ENCODE data around the gene DRAP1. TPM values are rescaled to one million over a fixed set of nuclear protein-coding genes. Genes with fewer than 3 reads are reported as not detected.

DRAP1 gene
- total and polyA plus RNA-seq, 2 donors, result 36.7 to 111 TPM

DNA sequence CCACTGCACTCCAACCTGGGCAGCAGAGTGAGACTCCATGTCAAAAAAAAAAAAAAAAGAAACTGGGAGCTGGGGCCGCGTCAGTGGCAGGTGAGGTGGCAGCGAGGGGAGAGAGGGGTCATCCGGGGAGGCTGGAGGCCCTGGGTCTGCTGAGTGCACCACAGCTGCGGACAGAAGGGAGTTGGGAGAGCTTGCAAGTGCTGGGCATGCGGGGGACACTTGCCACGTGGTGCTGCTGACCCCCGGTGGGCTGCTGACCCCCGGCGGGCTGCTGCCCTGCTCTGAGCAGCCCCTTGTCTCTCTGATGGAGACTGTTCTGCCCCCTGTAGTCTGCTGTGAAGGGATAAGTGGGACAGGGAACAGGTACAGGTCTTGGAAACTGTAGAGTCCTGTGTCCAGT lies 2.6 kb downstream of the DRAP1 start:
- no peak for DNase-seq (ENCODE audit: extremely low spot score)
- H3K27ac ChIP-seq (ENCODE audit: low read depth), result no peak overlapping the region
- H3K4me1 ChIP-seq (ENCODE audit: insufficient read depth), result peaks cover 2% of the 10 kb centered on the region

DNA sequence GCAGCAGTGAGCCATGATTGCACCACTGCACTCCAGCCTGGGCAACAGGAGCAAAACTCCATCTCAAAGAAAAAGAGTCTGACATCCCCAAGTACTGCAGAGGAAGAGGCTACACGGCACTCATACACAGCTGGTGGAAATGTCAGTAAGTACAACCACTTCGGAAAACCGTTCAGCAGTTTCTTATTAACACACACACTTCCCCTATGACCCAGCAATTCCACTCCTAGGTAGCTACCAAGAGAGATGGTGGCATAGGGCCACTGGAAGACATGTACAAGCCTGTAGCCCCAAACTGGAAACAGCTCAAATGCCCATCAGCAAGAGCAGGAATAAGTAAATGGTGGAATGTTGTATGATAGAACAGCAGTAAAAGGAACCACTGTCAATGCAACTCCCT lies 3.3 kb downstream of the DRAP1 start:
- peaks cover 2% of the 10 kb centered on the region for H3K4me1 ChIP-seq (ENCODE audit: insufficient read depth)
- H3K27ac ChIP-seq (ENCODE audit: low read depth), result no peak overlapping the region
- 84% methylated on average over 3 of the region's 3 CpGs for WGBS
- no peak overlapping the region for H3K4me3 ChIP-seq (ENCODE audit: low read depth, low read length)
- no peaks in the 10 kb centered on the region for H3K36me3 ChIP-seq (ENCODE audit: insufficient read depth)
- DNase-seq (ENCODE audit: extremely low spot score), result no peak

More for the DNA sequence above, 2.6 kb downstream of the DRAP1 start:
- no peaks in the 10 kb centered on the region for H3K36me3 ChIP-seq (ENCODE audit: insufficient read depth)
- no peak overlapping the region for H3K4me3 ChIP-seq (ENCODE audit: low read depth, low read length)
- 93% methylated on average over 10 of the region's 10 CpGs for WGBS

DNA sequence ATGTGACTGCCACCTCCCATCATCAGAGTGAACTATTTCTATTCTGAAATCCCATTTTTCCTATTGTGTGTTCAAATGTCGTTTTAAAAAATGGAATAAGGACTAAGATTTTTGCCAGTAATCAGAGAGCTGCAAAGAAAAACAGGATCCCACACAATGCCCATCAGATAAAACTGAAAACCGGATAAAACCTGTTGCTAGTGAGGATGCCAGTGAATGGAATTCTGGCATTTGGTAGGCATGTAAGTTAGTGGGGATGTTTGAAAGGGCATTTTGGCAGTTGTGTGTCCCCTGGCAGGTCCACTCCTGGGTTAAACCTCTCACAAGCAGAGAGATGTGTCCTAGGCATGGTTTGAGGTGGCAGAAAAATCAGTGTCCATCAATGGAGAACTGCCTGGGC lies 6.2 kb downstream of the DRAP1 start:
- Histone ChIP-seq H3K27ac (ENCODE audit: low read depth) (no peak overlapping the region), H3K36me3 (ENCODE audit: insufficient read depth) (no peaks in the 10 kb centered on the region), H3K4me3 (ENCODE audit: low read depth, low read length) (no peak overlapping the region), H3K4me1 (ENCODE audit: insufficient read depth) (peaks cover under 1% of the 10 kb centered on the region)
- DNase-seq (ENCODE audit: extremely low spot score), result no peak
- WGBS, result 55% methylated on average over 2 of the region's 2 CpGs

DNA sequence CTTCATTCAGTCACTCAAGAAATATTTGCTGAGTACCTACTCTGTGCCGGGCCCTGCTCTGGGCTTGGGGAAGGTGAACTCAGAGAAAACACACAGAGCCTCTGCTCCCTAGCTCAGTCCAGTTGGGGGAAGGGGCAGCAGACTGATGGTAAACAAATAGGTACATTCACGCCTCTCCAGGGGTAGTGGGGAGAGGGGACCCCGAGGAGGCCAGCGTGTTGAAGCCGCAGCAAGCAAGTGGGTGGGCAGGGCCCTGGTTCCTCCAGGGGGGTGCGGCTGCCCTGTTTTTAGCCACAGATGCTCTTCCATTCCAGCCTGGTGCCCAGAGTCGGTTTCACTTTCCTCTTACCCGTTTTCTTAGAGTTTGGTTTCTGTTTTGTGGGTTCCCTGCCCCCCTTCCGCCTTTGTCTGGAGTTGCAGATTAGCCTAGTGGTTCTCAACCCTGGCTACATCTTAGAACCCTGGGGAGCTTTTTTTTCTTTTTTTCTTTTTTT lies 8.7 kb downstream of the DRAP1 start:
- H3K27ac ChIP-seq (ENCODE audit: low read depth), result no peak overlapping the region
- DNase-seq (ENCODE audit: extremely low spot score), result no peak
- no peaks in the 10 kb centered on the region for H3K36me3 ChIP-seq (ENCODE audit: insufficient read depth)
- 51% methylated on average over 9 of the region's 9 CpGs for WGBS
- no peaks in the 10 kb centered on the region for H3K4me1 ChIP-seq (ENCODE audit: insufficient read depth)
- H3K4me3 ChIP-seq (ENCODE audit: low read depth, low read length), result no peak overlapping the region

DNA sequence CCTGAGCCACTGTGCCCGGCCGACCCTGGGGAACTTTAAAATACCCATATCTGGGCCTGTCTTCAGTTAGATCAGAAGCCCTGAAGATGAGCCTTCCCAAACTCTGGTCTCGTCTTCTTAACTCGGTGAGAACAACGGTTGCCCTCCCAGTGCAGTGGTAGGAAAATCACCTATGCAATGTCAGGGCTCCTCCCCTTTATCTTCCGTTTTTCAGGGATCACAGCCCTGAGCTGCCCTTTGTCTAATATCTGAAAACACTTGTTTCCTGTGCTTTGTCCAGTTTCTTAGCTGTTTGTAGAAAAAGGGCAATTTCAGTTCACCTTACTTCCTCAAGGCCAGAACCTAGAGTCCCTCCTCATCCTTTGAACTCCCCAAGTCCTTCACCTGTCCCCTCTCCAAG lies 9.4 kb downstream of the DRAP1 start:
- no peaks in the 10 kb centered on the region for H3K4me1 ChIP-seq (ENCODE audit: insufficient read depth)
- WGBS, result 58% methylated on average over 6 of the region's 6 CpGs
- H3K36me3 ChIP-seq (ENCODE audit: insufficient read depth), result no peaks in the 10 kb centered on the region
- H3K4me3 ChIP-seq (ENCODE audit: low read depth, low read length), result no peak overlapping the region
- H3K27ac ChIP-seq (ENCODE audit: low read depth), result no peak overlapping the region
- no peak for DNase-seq (ENCODE audit: extremely low spot score)

DNA sequence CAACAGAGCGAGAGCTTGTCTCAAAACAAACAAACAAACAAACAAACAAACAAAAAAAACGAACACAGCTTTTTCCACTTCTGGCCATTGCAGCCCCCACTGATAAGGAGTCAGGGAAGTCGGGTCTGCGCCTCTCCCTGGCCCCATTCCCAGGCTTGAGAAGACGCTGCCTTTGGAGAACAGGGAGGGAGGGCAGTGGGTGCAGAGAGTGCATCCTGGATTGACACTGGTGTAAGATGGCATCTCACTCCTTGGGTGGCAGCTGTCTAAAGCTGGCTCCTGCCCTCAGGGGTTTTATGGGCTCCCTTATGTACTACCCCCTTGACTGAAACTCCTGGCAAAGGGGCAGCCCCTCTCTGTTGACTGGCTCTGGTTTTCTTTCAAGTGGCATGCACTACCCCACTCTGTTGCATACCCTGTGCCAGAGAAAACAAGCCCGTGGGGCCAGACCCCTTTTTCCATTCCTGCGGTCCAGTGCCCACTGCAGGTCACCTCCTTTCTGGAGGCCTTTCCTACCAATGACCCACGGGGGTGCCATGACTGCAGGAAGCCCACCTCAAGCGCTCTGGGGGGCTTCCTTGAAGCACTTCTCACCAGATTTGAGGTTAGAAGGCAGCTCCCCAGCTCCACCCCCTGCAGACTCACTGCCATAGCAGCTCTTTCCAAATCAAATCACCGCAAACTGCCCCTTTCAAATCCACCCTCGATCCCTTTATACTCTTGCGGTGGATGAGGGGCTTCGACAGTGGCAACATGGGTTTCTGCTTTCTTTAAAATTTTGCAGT lies 12.7 kb downstream of the DRAP1 start:
- Histone ChIP-seq H3K4me3 (ENCODE audit: low read depth, low read length) (no peak overlapping the region), H3K36me3 (ENCODE audit: insufficient read depth) (no peaks in the 10 kb centered on the region), H3K4me1 (ENCODE audit: insufficient read depth) (no peaks in the 10 kb centered on the region), H3K27ac (ENCODE audit: low read depth) (no peak overlapping the region)
- WGBS, result 50% methylated on average over 13 of the region's 13 CpGs
- no peak for DNase-seq (ENCODE audit: extremely low spot score)

DNA sequence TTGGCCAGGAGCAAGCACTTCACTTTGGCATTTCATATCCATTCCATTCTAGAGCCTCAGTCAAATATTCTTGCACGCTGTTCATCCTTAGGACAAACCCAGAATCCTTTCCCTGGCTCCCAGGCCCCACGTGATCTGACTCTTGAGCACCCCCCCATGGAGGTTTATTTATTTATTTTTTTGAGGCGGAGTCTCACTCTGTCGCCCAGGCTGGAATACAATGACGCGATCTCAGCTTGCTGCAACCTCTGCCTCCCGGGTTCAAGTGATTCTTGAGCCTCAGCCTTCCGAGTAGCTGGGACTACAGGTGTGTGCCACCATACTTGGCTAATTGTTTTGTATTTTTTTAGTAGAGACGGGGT lies 13.3 kb downstream of the DRAP1 start:
- H3K4me3 ChIP-seq (ENCODE audit: low read depth, low read length), result no peak overlapping the region
- H3K27ac ChIP-seq (ENCODE audit: low read depth), result no peak overlapping the region
- H3K36me3 ChIP-seq (ENCODE audit: insufficient read depth), result no peaks in the 10 kb centered on the region
- no peaks in the 10 kb centered on the region for H3K4me1 ChIP-seq (ENCODE audit: insufficient read depth)
- WGBS, result 37% methylated on average over 9 of the region's 9 CpGs
- DNase-seq (ENCODE audit: extremely low spot score), result no peak

DNA sequence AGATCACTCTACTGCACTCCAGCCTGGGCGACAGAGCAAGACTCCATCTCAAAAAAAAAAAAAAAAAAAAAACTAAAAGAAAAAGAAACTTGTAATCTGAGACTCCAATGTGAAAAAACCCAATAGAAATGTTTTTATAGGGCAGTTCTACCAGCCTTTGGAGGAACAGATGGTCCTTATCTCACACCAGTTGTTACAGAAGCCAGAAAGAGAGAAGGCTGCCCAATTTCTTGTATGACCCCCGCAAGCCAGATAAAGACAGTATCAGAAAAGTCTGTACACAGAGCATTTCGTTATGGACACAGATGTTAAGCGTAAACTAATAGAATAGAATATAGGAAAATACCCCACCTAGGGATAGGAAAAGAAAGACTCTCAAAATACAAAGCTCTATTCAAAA lies 14.8 kb downstream of the DRAP1 start:
- no peaks in the 10 kb centered on the region for H3K4me1 ChIP-seq (ENCODE audit: insufficient read depth)
- H3K36me3 ChIP-seq (ENCODE audit: insufficient read depth), result no peaks in the 10 kb centered on the region
- no peak for DNase-seq (ENCODE audit: extremely low spot score)
- H3K27ac ChIP-seq (ENCODE audit: low read depth), result no peak overlapping the region
- WGBS, result 34% methylated on average over 4 of the region's 4 CpGs
- H3K4me3 ChIP-seq (ENCODE audit: low read depth, low read length), result no peak overlapping the region

DNA sequence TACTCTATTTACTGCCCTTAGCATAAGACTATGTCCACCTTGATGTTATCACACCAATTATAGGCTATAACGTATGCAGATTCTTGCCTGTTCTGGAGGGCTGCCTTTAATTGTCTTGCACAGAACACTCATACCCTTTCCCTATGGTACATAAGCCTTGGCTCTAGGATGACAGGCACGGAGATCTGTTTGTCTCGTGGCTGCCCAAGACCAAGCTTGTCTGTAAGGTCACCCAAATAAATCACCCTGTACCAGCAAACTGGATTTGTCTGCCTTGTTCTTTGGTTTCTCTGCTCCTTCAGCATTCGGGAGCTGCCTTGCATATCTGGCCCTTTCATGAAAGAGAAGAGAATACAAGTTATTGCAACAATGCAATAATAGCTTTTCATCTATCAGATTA lies 18.5 kb downstream of the DRAP1 start:
- 53% methylated on average over 4 of the region's 4 CpGs for WGBS

DNA sequence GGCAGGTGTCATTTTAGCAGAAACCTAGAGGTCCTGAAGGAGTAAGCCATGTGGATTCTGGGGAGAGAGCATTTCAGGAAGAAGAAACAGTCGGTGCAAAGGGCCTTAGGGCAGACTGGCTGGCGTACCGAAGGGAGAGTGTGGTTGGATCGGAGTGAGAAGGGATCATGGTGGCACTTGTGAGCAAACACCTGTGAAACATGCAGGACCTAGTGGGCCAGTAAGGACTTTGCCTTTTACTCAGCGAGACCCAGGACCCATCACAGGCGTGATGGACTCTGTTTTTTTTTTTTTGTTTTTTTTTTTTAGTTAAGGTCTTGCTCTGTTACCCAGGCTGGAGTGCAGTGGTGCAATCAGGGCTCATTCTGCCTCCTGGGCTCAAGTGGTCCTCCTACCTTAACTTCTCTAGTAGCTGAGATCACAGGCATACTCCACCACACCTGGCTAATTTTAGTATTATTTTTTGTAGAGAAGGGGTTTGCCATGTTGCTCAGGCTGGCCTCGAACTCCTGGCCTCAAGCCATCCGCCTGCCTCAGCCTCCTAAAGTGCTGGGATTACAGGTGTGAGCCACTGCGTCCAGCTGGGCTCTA lies 22.6 kb downstream of the DRAP1 start:
- WGBS, result 71% methylated on average over 9 of the region's 9 CpGs
- no peak for DNase-seq (ENCODE audit: extremely low spot score)
- Histone ChIP-seq H3K36me3 (ENCODE audit: insufficient read depth) (no peaks in the 10 kb centered on the region), H3K4me1 (ENCODE audit: insufficient read depth) (no peaks in the 10 kb centered on the region), H3K27ac (ENCODE audit: low read depth) (no peak overlapping the region), H3K4me3 (ENCODE audit: low read depth, low read length) (no peak overlapping the region)

More for the DNA sequence above, 18.5 kb downstream of the DRAP1 start:
- no peak overlapping the region for H3K27ac ChIP-seq (ENCODE audit: low read depth)
- no peaks in the 10 kb centered on the region for H3K36me3 ChIP-seq (ENCODE audit: insufficient read depth)
- no peak overlapping the region for H3K4me3 ChIP-seq (ENCODE audit: low read depth, low read length)
- DNase-seq (ENCODE audit: extremely low spot score), result no peak
- no peaks in the 10 kb centered on the region for H3K4me1 ChIP-seq (ENCODE audit: insufficient read depth)

DNA sequence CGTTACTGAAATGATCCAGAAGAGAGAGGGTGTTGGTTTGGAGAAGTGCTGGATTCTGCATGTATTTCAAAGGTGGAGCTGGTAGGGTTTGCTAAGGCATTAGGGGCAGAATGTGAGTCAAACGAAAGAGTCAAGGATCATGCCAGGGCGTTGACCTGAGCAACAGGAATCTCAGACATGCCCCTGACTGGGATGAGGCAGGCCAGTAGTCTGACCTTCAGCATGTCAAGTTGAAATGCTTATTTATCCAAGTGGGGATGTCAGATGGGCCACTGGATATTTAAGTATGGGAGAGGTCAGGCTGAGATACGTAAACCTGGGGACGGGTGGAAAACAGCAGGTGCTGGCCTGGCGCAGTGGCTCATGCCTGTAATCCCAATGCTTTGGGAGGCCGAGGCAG lies 23.3 kb downstream of the DRAP1 start:
- no peak for DNase-seq (ENCODE audit: extremely low spot score)
- Histone ChIP-seq H3K4me1 (ENCODE audit: insufficient read depth) (no peaks in the 10 kb centered on the region), H3K27ac (ENCODE audit: low read depth) (no peak overlapping the region), H3K36me3 (ENCODE audit: insufficient read depth) (no peaks in the 10 kb centered on the region), H3K4me3 (ENCODE audit: low read depth, low read length) (no peak overlapping the region)
- 86% methylated on average over 7 of the region's 7 CpGs for WGBS

DNA sequence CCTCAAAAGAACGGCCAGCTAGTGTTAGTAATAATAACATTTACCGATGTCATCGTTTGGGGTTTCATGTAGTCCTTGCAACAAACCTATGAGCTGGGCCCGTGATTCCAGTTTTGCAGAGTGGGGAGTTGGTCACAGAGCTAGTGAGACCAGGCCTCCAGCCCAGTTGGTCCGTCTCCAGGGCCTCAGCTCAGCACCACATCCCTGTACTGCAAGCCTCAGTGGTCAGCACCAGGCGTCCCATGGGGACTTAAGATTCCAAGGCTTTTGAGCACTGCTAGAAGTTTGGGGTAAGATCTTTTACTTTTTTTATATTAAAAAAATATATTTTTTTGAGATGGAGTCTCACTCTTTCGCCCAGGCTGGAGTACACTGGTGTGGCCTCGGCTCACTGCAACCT lies 25.0 kb downstream of the DRAP1 start:
- Histone ChIP-seq H3K36me3 (ENCODE audit: insufficient read depth) (no peaks in the 10 kb centered on the region), H3K4me1 (ENCODE audit: insufficient read depth) (no peaks in the 10 kb centered on the region), H3K27ac (ENCODE audit: low read depth) (no peak overlapping the region), H3K4me3 (ENCODE audit: low read depth, low read length) (no peak overlapping the region)
- no peak for DNase-seq (ENCODE audit: extremely low spot score)
- WGBS, result 86% methylated on average over 8 of the region's 8 CpGs

DNA sequence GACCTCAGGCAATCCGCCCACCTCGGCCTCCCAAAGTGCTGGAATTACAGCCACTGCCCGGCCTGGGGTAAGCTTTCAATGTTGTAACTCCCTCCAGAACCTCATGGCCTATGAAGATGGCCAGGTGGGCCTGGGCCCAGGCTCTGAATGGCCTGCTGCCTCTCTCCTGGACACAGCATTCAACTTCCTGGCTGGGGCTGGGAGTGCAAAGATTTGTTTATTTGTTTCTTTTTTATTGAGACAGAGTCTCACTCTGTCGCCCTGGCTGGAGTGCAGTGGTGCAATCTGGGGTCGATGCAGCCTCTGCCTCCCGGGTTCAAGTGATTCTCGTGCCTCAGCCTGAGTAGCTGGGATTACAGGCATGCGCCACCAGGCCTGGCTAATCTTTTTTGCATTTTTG lies 25.5 kb downstream of the DRAP1 start:
- WGBS, result 60% methylated on average over 8 of the region's 8 CpGs
- no peak overlapping the region for H3K27ac ChIP-seq (ENCODE audit: low read depth)
- DNase-seq (ENCODE audit: extremely low spot score), result no peak
- H3K36me3 ChIP-seq (ENCODE audit: insufficient read depth), result no peaks in the 10 kb centered on the region
- H3K4me1 ChIP-seq (ENCODE audit: insufficient read depth), result no peaks in the 10 kb centered on the region
- no peak overlapping the region for H3K4me3 ChIP-seq (ENCODE audit: low read depth, low read length)

DNA sequence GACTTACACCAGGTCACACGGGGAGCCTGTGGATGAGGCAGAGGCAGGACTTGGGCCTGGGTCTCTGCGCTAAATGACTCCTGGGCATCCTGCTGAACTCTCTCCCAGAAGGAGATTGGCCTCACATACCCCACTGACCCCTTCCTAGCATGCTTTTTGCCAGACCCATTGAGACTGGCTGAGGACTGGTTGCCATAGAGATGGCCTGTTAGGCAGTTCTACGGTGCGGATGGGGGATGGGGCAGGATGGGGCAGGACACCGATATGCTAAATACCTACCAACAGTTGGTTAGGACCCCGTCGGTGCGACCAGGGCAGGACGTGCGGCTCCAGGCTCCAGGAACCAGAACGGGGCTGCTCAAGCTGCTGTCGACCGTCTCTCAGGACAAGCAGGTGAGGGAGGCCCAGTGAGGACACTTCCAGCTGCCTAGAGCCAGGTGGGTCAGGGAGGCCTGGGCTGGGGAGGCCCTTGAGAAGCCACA lies 26.2 kb downstream of the DRAP1 start, which contains the start of gene TSGA10IP:
TSS of gene TSGA10IP (plus strand) at position 51 of the 482 bp plus-strand sequence. CDS start at position 247, 196 bp downstream.
- Histone ChIP-seq H3K4me3 (ENCODE audit: low read depth, low read length) (no peak within 1 kb of the TSS), H3K36me3 (ENCODE audit: insufficient read depth) (no peaks in the 10 kb centered on the region), H3K4me1 (ENCODE audit: insufficient read depth) (no peaks in the 10 kb centered on the region), H3K27ac (ENCODE audit: low read depth) (no peak within 1 kb of the TSS)
- 53% methylated on average over 13 of the region's 13 CpGs for WGBS
- no peak for DNase-seq (ENCODE audit: extremely low spot score)

Measured in urinary bladder (tissue), 4 donors.